ENCODE measurements around the gene CLPTM1. TPM values are rescaled to one million over a fixed set of nuclear protein-coding genes. Genes with fewer than 3 reads are reported as not detected.

CLPTM1 gene
- total and polyA plus RNA-seq, 2 experiments from 2014 or later = 41.6 to 71.5 TPM

DNA sequence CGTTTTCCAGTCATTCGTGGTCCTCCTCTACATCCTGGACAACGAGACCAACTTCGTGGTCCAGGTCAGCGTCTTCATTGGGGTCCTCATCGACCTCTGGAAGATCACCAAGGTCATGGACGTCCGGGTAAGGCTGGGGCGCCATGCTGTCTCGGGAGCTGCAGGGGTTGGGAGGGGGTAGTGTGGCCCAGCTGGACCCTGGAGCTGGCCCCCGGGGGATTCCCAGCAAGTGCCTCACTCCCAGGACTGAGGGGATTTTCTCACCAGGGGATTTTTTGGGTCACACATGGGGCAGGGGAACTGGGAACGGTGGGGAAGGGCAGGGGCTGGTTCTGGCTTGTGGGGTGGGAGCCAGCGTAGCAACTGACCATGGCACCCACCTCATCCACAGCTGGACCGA lies 35.3 kb downstream of the CLPTM1 start:
- DNase-seq (ENCODE audit: low spot score) = no peak
- H3K36me3 Mint-ChIP-seq (ENCODE audit: low read depth) = peaks cover 31% of the 10 kb centered on the region
- Histone ChIP-seq H3K4me2 (no peak overlapping the region), H3F3A (replicated peaks; ENCODE audit: low read depth) (no peaks in the 10 kb centered on the region), H3K4me3 (no peak overlapping the region), H3K4me1 (ENCODE audit: insufficient read depth) (no peaks in the 10 kb centered on the region), H2AFZ (no peak overlapping the region), H3K27me3 (ENCODE audit: insufficient read depth) (no peaks in the 10 kb centered on the region), H3K27ac (ENCODE audit: low read depth) (no peak overlapping the region), H4K20me1 (replicated peaks; ENCODE audit: insufficient read depth) (no peaks in the 10 kb centered on the region), H3K36me3 (ENCODE audit: insufficient read depth) (peaks cover 4% of the 10 kb centered on the region; the same call in 1 of the 2 replicates), H3K9me2 (ENCODE audit: insufficient read depth) (no peaks in the 10 kb centered on the region), H3K79me2 (replicated peaks; ENCODE audit: insufficient read depth) (no peaks in the 10 kb centered on the region)
- no peak overlapping the region for H3K4me3 Mint-ChIP-seq
- ATAC-seq = no peak
- H3K27me3 Mint-ChIP-seq (ENCODE audit: insufficient read depth, low read depth, poor library complexity) = peaks cover 13% of the 10 kb centered on the region
- H3K4me1 Mint-ChIP-seq = no peaks in the 10 kb centered on the region
- H3K9me3 Mint-ChIP-seq = no peaks in the 10 kb centered on the region
- no peak overlapping the region for H3K27ac Mint-ChIP-seq
- no peak for TF ChIP-seq ZNF331 (CRISPR knock-in tag; IDR thresholded peaks at IDR 0.05; ENCODE audit: low read depth)
- no peak for TF ChIP-seq NANOG (IDR thresholded peaks at IDR 0.05; ENCODE audit: borderline replicate concordance)
- TF ChIP-seq STAT1 (IDR thresholded peaks at IDR 0.05; ENCODE audit: unreplicated experiment) = no peak

GRCh38 chr19:44990966-44991365 lies 35.8 kb downstream of the CLPTM1 start:
- no peak overlapping the region for H3K4me2 ChIP-seq
- H3K79me2 ChIP-seq (replicated peaks; ENCODE audit: insufficient read depth) = no peaks in the 10 kb centered on the region
- Mint-ChIP-seq H3K27ac (no peak overlapping the region), H3K9me3 (no peaks in the 10 kb centered on the region), H3K4me3 (no peak overlapping the region), H3K4me1 (no peaks in the 10 kb centered on the region), H3K36me3 (ENCODE audit: low read depth) (peaks cover 26% of the 10 kb centered on the region), H3K27me3 (ENCODE audit: insufficient read depth, low read depth, poor library complexity) (peaks cover 13% of the 10 kb centered on the region)
- no peak overlapping the region for H3K4me3 ChIP-seq
- no peaks in the 10 kb centered on the region for H4K20me1 ChIP-seq (replicated peaks; ENCODE audit: insufficient read depth)
- H3F3A ChIP-seq (replicated peaks; ENCODE audit: low read depth) = no peaks in the 10 kb centered on the region
- TF ChIP-seq JUNB (IDR thresholded peaks at IDR 0.05; ENCODE audit: unreplicated experiment) (no peak), ZNF331 (CRISPR knock-in tag; IDR thresholded peaks at IDR 0.05; ENCODE audit: low read depth) (no peak), EZH2 (IDR thresholded peaks at IDR 0.05; ENCODE audit: low read depth, unreplicated experiment) (no peak)
- H3K27me3 ChIP-seq (ENCODE audit: insufficient read depth) = no peaks in the 10 kb centered on the region
- no peak for ATAC-seq
- no peaks in the 10 kb centered on the region for H3K4me1 ChIP-seq (ENCODE audit: insufficient read depth)
- no peak overlapping the region for H2AFZ ChIP-seq
- peaks cover 4% of the 10 kb centered on the region; the same call in 1 of the 2 replicates for H3K36me3 ChIP-seq (ENCODE audit: insufficient read depth)
- H3K27ac ChIP-seq (ENCODE audit: low read depth) = no peak overlapping the region
- no peaks in the 10 kb centered on the region for H3K9me2 ChIP-seq (ENCODE audit: insufficient read depth)
- no peak for DNase-seq (ENCODE audit: low spot score)

DNA sequence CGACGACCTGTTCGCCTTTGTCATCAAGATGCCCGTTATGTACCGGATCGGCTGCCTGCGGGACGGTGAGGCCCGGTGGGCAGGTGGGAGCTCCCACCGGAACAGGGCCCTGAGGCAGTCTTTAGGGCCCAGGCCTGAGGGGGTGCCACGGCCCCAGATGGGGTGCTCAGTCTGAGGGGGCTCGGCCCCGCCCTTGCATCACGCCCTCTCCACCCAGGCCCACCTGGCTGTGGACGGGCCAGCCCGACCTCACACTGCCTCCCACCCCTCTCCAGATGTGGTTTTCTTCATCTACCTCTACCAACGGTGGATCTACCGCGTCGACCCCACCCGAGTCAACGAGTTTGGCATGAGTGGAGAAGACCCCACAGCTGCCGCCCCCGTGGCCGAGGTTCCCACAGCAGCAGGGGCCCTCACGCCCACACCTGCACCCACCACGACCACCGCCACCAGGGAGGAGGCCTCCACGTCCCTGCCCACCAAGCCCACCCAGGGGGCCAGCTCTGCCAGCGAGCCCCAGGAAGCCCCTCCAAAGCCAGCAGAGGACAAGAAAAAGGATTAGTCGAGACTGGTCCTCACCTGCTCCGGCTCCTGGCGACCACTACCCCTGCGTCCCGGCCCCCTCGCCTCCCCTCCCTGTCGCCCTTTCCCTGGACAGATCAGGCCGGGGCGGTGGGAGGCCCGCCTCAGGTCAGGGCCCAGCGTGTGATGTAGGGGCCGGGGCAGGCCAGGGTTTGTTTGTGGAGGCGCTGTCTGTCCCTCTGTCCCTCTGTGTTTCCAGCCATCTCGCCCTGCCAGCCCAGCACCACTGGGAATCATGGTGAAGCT lies 37.4 kb downstream of the CLPTM1 start:
- H3K36me3 ChIP-seq (ENCODE audit: insufficient read depth) = peaks cover 4% of the 10 kb centered on the region; the same call in 1 of the 2 replicates
- no peak overlapping the region for H3K27ac Mint-ChIP-seq
- no peaks in the 10 kb centered on the region for H3F3A ChIP-seq (replicated peaks; ENCODE audit: low read depth)
- H3K27me3 ChIP-seq (ENCODE audit: insufficient read depth) = no peaks in the 10 kb centered on the region
- no peaks in the 10 kb centered on the region for H3K4me1 ChIP-seq (ENCODE audit: insufficient read depth)
- no peak overlapping the region for H3K4me3 Mint-ChIP-seq
- H3K4me2 ChIP-seq = no peak overlapping the region
- TF ChIP-seq ZNF114 (CRISPR knock-in tag; IDR thresholded peaks at IDR 0.05) (no peak), EZH2 (IDR thresholded peaks at IDR 0.05; ENCODE audit: low read depth, unreplicated experiment) (no peak)
- H3K27ac ChIP-seq (ENCODE audit: low read depth) = no peak overlapping the region
- no peak overlapping the region for H3K4me3 ChIP-seq
- no peak for DNase-seq (ENCODE audit: low spot score)
- H3K79me2 ChIP-seq (replicated peaks; ENCODE audit: insufficient read depth) = no peaks in the 10 kb centered on the region
- no peaks in the 10 kb centered on the region for H3K9me2 ChIP-seq (ENCODE audit: insufficient read depth)
- peaks cover 23% of the 10 kb centered on the region for H3K36me3 Mint-ChIP-seq (ENCODE audit: low read depth)
- H2AFZ ChIP-seq = no peak overlapping the region
- no peaks in the 10 kb centered on the region for H3K4me1 Mint-ChIP-seq
- H3K27me3 Mint-ChIP-seq (ENCODE audit: insufficient read depth, low read depth, poor library complexity) = peaks cover 2% of the 10 kb centered on the region
- H4K20me1 ChIP-seq (replicated peaks; ENCODE audit: insufficient read depth) = no peaks in the 10 kb centered on the region
- H3K9me3 Mint-ChIP-seq = no peaks in the 10 kb centered on the region
- no peak for ATAC-seq

Data from GM23338 (cell line).